Measurements from ENCODE around the gene FBXO46. TPM values are rescaled to one million over a fixed set of nuclear protein-coding genes. Genes with fewer than 3 reads are reported as not detected.

The FBXO46 gene
- total and polyA plus RNA-seq, 2 of the 13 experiments (the other 11 are each of a cell fraction or from before 2014, with no cell fraction given): 6.2 to 6.4 TPM

DNA sequence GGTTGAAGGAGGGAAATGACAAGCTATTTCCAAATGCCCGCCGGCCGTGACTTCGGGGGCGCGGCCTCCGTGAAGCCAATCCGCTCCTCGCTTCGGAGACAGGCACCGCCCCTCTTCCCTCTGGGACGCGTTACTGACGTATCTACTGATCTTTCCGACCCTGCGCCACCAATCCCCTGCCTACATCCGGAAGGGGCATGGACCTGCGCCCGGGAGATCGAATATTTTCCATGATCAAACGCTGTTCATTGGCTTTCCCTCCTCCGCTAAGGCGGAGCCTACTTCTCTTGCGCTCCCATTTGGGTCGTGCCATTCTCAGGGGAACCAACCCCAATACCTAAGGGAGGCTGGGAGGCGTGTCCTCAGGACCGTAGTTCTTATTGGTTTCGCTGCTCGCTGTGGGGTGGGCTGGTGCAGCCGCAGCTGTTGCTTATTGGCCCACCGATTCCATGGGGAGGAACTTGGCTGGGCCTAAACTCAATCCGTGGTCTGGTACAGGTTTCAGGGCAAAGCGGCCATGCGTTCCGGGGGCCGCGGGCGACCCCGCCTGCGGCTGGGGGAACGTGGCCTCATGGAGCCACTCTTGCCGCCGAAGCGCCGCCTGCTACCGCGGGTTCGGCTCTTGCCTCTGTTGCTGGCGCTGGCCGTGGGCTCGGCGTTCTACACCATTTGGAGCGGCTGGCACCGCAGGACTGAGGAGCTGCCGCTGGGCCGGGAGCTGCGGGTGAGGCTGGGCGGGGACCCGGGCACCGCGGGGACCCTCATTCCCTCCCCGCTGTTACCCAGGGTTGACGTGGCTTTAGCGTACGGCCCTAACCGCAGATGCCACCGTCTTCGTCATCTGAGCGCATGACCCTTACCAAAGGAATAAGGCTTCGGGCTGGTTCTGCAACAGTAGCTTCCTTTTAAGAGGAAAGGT, 38.2 kb downstream of the FBXO46 start, which contains the start of gene QPCTL (continued):
- TF ChIP-seq ZFP41 (CRISPR knock-in tag; IDR thresholded peaks at IDR 0.05; ENCODE audit: borderline replicate concordance): no peak; the same call in 1 of the 2 replicates
- no peak for TF ChIP-seq FOXO4 (CRISPR knock-in tag; conservative IDR thresholded peaks at IDR 0.05)
- TF ChIP-seq GFI1 (CRISPR knock-in tag; IDR thresholded peaks at IDR 0.05; ENCODE audit: borderline replicate concordance): no peak; the same call in 1 of the 2 replicates
- TF ChIP-seq ZNF441 (CRISPR knock-in tag; IDR thresholded peaks at IDR 0.05; ENCODE audit: borderline replicate concordance): no peak; the same call in 1 of the 2 replicates
- TF ChIP-seq ZNF788 (CRISPR knock-in tag; IDR thresholded peaks at IDR 0.05; ENCODE audit: borderline replicate concordance): peak; percentile 64; the same call in 1 of the 2 replicates
- peak; percentile 88 for TF ChIP-seq ZNF605 (CRISPR knock-in tag; IDR thresholded peaks at IDR 0.05)
- no peak for TF ChIP-seq HNF4A (CRISPR knock-in tag; IDR thresholded peaks at IDR 0.05)
- no peak for TF ChIP-seq ZNF775 (CRISPR knock-in tag; IDR thresholded peaks at IDR 0.05; ENCODE audit: borderline replicate concordance)
- TF ChIP-seq BCL6 (CRISPR knock-in tag; IDR thresholded peaks at IDR 0.05): no peak; the same call in 1 of the 2 replicates
- TF ChIP-seq, protein P1, sequence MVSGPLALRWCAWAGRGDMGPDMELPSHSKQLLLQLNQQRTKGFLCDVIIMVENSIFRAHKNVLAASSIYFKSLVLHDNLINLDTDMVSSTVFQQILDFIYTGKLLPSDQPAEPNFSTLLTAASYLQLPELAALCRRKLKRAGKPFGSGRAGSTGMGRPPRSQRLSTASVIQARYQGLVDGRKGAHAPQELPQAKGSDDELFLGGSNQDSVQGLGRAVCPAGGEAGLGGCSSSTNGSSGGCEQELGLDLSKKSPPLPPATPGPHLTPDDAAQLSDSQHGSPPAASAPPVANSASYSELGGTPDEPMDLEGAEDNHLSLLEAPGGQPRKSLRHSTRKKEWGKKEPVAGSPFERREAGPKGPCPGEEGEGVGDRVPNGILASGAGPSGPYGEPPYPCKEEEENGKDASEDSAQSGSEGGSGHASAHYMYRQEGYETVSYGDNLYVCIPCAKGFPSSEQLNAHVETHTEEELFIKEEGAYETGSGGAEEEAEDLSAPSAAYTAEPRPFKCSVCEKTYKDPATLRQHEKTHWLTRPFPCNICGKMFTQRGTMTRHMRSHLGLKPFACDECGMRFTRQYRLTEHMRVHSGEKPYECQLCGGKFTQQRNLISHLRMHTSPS (CRISPR knock-in tag; IDR thresholded peaks at IDR 0.05; ENCODE audit: low read depth): peak; percentile 43; the same call in 1 of the 2 replicates
- peak; percentile 91 for TF ChIP-seq PHF8 (CRISPR knock-in tag; IDR thresholded peaks at IDR 0.05)
- TF ChIP-seq, protein P2, sequence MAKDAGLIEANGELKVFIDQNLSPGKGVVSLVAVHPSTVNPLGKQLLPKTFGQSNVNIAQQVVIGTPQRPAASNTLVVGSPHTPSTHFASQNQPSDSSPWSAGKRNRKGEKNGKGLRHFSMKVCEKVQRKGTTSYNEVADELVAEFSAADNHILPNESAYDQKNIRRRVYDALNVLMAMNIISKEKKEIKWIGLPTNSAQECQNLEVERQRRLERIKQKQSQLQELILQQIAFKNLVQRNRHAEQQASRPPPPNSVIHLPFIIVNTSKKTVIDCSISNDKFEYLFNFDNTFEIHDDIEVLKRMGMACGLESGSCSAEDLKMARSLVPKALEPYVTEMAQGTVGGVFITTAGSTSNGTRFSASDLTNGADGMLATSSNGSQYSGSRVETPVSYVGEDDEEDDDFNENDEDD (CRISPR knock-in tag; IDR thresholded peaks at IDR 0.05; ENCODE audit: borderline replicate concordance): peak; percentile 93; the same call in 1 of the 2 replicates
- TF ChIP-seq UBTF (CRISPR knock-in tag; IDR thresholded peaks at IDR 0.05): 0 out of 2 replicates have a peak, but pooled peaks have one; percentile 46
- TF ChIP-seq ZKSCAN1 (IDR thresholded peaks at IDR 0.05; ENCODE audit: low read length): no peak
- TF ChIP-seq, protein P3, sequence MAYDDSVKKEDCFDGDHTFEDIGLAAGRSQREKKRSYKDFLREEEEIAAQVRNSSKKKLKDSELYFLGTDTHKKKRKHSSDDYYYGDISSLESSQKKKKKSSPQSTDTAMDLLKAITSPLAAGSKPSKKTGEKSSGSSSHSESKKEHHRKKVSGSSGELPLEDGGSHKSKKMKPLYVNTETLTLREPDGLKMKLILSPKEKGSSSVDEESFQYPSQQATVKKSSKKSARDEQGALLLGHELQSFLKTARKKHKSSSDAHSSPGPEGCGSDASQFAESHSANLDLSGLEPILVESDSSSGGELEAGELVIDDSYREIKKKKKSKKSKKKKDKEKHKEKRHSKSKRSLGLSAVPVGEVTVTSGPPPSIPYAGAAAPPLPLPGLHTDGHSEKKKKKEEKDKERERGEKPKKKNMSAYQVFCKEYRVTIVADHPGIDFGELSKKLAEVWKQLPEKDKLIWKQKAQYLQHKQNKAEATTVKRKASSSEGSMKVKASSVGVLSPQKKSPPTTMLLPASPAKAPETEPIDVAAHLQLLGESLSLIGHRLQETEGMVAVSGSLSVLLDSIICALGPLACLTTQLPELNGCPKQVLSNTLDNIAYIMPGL (CRISPR knock-in tag; IDR thresholded peaks at IDR 0.05; ENCODE audit: borderline replicate concordance in 1 of 2, low read depth in 1 of 2): peak; percentile 3 to 51; a peak in 3 of 4 replicates
- no peak for TF ChIP-seq ZNF530 (CRISPR knock-in tag; IDR thresholded peaks at IDR 0.05; ENCODE audit: low read depth)
- no peak for TF ChIP-seq MAF1 (CRISPR knock-in tag; IDR thresholded peaks at IDR 0.05; ENCODE audit: borderline replicate concordance)
- peak; percentile 83; the same call in 1 of the 2 replicates for TF ChIP-seq ZNF501 (CRISPR knock-in tag; IDR thresholded peaks at IDR 0.05)
- TF ChIP-seq SIX4 (CRISPR knock-in tag; IDR thresholded peaks at IDR 0.05): no peak
